Stimulated activated CD4-positive, alpha-beta T cell treated with anti-CD3 and anti-CD28 coated beads, Interleukin-12 subunit alpha, Interleukin-12 subunit beta, amount 100 ng/mL, for 4 hours (primary cell): Measurements from ENCODE around the gene OR2H2.
A peak's percentile ranks its signal among the peaks of the same experiment; 100 is the strongest.

Experiments used
- DNase-seq: peaks from one replicate; pipeline ENCODE4 v3.0.0-alpha.2; 2020

OR2H2 gene

DNA sequence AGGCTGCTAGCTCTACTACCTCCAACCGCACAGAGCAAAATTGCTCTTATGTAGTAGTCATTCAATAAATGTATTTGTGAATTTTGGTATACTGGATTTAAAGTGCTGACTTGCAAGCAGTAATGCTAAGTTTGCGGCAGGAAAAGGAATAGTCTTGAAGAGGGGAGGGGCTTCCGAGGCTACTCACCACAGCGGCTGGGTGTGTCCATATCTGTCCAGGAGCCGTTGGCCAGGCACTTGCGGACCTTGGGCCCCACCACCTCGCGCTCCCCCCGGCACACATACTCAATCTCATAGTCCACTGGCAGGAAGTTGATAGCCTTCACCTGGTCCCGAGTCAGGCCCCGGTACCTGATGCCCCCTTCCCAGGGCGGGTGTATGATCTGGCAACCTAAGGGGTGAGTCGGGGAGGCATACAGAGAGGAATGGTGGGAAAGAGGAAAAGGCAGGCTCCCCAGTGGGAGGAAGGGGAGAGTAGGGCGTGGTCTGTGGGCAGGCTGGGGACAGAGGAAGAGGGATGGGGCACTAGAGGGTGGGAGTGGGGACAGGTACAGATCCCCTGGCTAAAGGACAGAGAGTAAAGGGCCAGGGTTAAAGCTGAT lies 46.4 kb downstream of the OR2H2 start:
- DNase-seq, result no peak

DNA sequence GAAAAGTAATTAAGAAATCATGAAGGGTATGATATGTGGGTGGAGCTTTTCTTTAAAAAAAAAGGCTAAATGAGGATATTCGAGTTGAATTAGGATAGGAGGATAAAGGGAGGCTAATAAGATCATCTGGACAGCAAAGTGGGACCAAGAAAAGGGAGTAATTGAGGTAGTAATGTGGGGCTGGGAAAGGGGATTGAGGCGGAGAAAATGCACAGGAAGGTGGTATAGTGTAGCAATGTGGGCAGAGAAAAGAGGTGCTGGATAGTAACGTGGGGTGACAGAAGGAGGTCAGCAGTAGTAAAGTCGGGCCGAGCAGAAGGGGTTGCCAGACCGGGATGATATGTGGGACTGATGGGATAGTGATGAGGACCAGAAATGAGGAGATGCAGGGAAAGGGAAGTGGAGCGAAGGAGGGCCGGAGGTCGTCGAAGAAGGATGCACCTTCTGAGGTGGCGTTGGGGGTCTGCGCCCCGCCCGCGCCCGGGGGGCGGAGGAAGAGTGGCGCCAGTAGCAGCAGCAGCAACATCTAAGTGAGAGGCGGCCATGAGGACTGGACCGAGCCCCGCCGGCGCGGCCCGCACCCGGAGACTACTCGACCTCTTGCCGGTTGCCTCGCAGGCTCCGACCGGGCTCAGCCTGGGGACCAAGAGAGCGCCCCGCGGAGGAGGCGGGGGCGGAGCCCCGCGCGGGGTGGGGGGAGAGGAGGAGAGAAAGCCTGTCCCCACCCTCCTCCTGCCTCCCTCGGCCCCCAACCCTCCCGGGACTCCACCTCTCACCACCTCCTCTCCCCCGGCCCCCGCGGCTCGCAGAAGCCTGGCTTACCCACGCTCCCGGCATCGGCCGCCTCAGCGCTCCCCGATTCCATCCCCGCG lies 47.2 kb downstream of the OR2H2 start:
- peak; percentile 52 for DNase-seq

DNA sequence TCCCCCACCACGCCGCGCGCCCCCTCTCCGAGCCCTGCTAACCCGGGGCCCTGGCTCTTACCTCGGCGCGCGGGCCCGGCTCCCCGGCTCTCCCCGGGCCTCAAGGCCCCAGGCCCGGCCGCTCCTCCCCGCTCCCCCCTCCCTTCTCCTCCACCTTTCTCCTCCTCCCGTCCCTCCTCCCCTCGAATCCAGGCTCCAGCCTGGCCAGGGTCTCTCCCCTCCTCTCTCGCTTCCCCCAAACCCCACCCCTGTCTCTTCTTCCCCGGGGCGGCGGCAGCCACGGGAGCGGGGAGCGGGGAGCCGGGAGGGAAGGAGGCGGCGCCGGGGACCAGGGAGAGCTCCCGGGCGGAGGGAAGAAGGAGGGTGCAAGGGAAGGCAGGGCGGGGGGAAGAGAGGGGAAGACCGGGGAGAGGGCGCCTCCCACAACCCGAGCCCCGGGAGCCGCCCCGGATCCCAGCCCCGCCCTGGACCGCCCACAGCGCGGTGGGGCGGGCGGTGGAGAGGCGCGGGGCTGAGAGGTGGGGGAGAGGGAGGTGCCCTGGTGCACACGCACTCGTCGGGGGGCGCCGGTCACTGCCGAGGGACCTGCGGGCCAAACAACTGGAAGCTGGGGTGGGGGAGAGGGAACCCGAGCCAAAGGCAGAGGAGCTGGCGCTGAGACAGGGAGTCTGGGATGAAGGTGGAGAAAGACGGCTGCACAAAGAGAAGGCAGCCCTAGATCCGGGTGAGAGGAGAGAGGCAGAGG lies 48.0 kb downstream of the OR2H2 start, which contains the start of gene GABBR1:
TSS of gene GABBR1 (minus strand) at position 395 of the 745 bp plus-strand sequence. CDS start 798 bp downstream, outside the sequence.
- DNase-seq, result peak; percentile 73

GRCh38 chr6:29633534-29633905 lies 48.6 kb downstream of the OR2H2 start:
- DNase-seq, result no peak

- DNase-seq, result no peak
Observed at GRCh38 chr6:29637247-29637646, 52.3 kb downstream of the OR2H2 start.
